Endothelial cell of umbilical vein (primary cell): ENCODE measurements around the gene AS3MT. TPM values are rescaled to one million over a fixed set of nuclear protein-coding genes. Genes with fewer than 3 reads are reported as not detected.

ENCODE experiments used
- BruUV-seq: library from RNA; stranded (reverse); fragments of 400-500 nt; replicated peaks from 2 replicates; lab custom pipeline; 2021; lab: Mats Ljungman, UMichigan
- CTCF ChIA-PET: fragments of 300-600, 350-600 bp; sonication (Branson Sonifier 250); formaldehyde crosslinking; loops from one replicate; lab custom pipeline; 2021; ENCODE audit warnings: antibody characterized with exemption, inconsistent platforms; lab: Charles Lee
- POLR2A ChIA-PET: fragments of 300-600, 350-600 bp; sonication (Branson Sonifier 250); formaldehyde crosslinking; loops from one replicate; lab custom pipeline; 2021; ENCODE audit warnings: antibody characterized with exemption, inconsistent platforms; lab: Charles Lee
- DNase-seq: peaks from one replicate; pipeline ENCODE4 v3.0.0-alpha.2; 2011; ENCODE audit warnings: low read depth, low spot score
- FAIRE-seq: peaks from 2 replicates; lab custom pipeline; 2011; peaks lifted over from hg19 to GRCh38; lab: Jason Lieb, UNC
- H2AFZ ChIP-seq: 2 replicates; pipeline ENCODE4 v1.6.0; 2012; ENCODE audit warnings: low read depth, low read length, control low read depth, inconsistent platforms
- H3K27ac ChIP-seq: 2 replicates; pipeline ENCODE4 v1.5.1; 2011; ENCODE audit warnings: low read depth, mild to moderate bottlenecking, control low read depth, low read length, moderate library complexity; ENCODE audit not compliant: insufficient read depth
- H3K27me3 ChIP-seq, 2 experiments: 2 replicates each; pipeline versions ENCODE4 v1.6.0 to v1.6.1; 2011; ENCODE audit warnings: low read length in 2 of 2, mixed read lengths in 1 of 2; ENCODE audit not compliant: control insufficient read depth in 2 of 2, insufficient read depth in 2 of 2
- H3K36me3 ChIP-seq, 2 experiments: 2 replicates in 1 of 2; 3 replicates in 1 of 2; pipeline ENCODE4 v1.5.1; 2011; ENCODE audit warnings: low read length in 2 of 2, mild to moderate bottlenecking in 1 of 2, moderate library complexity in 1 of 2; ENCODE audit not compliant: control insufficient read depth in 2 of 2, insufficient read depth in 2 of 2; ENCODE audit errors: extremely low read depth in 1 of 2
- H3K4me1 ChIP-seq: 3 replicates; pipeline ENCODE4 v1.5.1; 2011; ENCODE audit warnings: mild to moderate bottlenecking, low read length; ENCODE audit not compliant: control insufficient read depth, insufficient read depth; ENCODE audit errors: extremely low read depth
- H3K4me2 ChIP-seq: 2 replicates; pipeline ENCODE4 v1.6.1; 2011; ENCODE audit warnings: low read length, control low read depth, mixed read lengths; ENCODE audit not compliant: insufficient read depth
- H3K4me3 ChIP-seq, 3 experiments: fragments of 200-600 bp in 1 of 3; sonication (generic), shearing (Covaris generic) in 1 of 3; replicated peaks in 1 of 3; 2 replicates each; pipeline ENCODE4 v1.5.1; 2011 to 2016; ENCODE audit warnings: control low read depth in 3 of 3, low read length in 3 of 3, mild to moderate bottlenecking in 2 of 3, inconsistent platforms in 1 of 3, low read depth in 1 of 3, moderate library complexity in 1 of 3; ENCODE audit not compliant: insufficient read depth in 1 of 3
- H3K79me2 ChIP-seq: 2 replicates; pipeline ENCODE4 v1.6.0; 2012; ENCODE audit warnings: low read length, inconsistent platforms; ENCODE audit not compliant: control insufficient read depth, insufficient read depth
- H3K9ac ChIP-seq: replicated peaks from 2 replicates; pipeline ENCODE3; 2011; ENCODE audit warnings: low read length, control low read depth; ENCODE audit not compliant: insufficient read depth; ENCODE audit errors: extremely low read depth
- H3K9me1 ChIP-seq: replicated peaks from 3 replicates; pipeline ENCODE4 v1.6.0; 2011; ENCODE audit warnings: mild to moderate bottlenecking, low read length; ENCODE audit not compliant: control insufficient read depth, insufficient read depth; ENCODE audit errors: extremely low read depth
- H3K9me3 ChIP-seq: replicated peaks from 2 replicates; pipeline ENCODE4 v1.5.1; 2012; ENCODE audit warnings: low read length, inconsistent platforms; ENCODE audit not compliant: control insufficient read depth, insufficient read depth
- H4K20me1 ChIP-seq: replicated peaks from 2 replicates; pipeline ENCODE3; 2011; ENCODE audit warnings: mild to moderate bottlenecking, low read length; ENCODE audit not compliant: control insufficient read depth, insufficient read depth; ENCODE audit errors: extremely low read depth
- EZH2 ChIP-seq: IDR thresholded peaks from 2 replicates; pipeline ENCODE4 v1.6.1; 2012; ENCODE audit warnings: borderline replicate concordance, low read depth, mild to moderate bottlenecking, moderate library complexity, low read length, inconsistent platforms; ENCODE audit not compliant: severe bottlenecking
- FOS ChIP-seq: IDR thresholded peaks from 2 replicates; pipeline ENCODE4 v1.6.1; 2011; ENCODE audit warnings: mild to moderate bottlenecking, low read length, moderate library complexity, borderline replicate concordance; ENCODE audit not compliant: insufficient read depth
- GATA2 ChIP-seq: IDR thresholded peaks from 2 replicates; pipeline ENCODE4 v1.7.0; 2011; ENCODE audit warnings: low read depth, mild to moderate bottlenecking, moderate library complexity, mixed read lengths, low read length; ENCODE audit not compliant: insufficient read length, insufficient read depth
- JUN ChIP-seq: IDR thresholded peaks from 2 replicates; pipeline ENCODE4 v1.6.1; 2011; ENCODE audit warnings: borderline replicate concordance, low read depth; ENCODE audit not compliant: insufficient read length, insufficient read depth
- MYC ChIP-seq: IDR thresholded peaks from one replicate; pipeline ENCODE4 v1.6.1; 2011; ENCODE audit warnings: mild to moderate bottlenecking, low read depth, low read length
- POLR2A ChIP-seq: IDR thresholded peaks from 2 replicates; pipeline ENCODE4 v1.6.1; 2012; ENCODE audit warnings: low read depth, mild to moderate bottlenecking, control low read depth, low read length
- POLR2AphosphoS5 ChIP-seq: IDR thresholded peaks from 2 replicates; pipeline ENCODE4 v1.6.1; 2012; ENCODE audit warnings: low read depth, mild to moderate bottlenecking, control low read depth, low read length, moderate library complexity; ENCODE audit not compliant: insufficient read depth
- dilution Hi-C: fragments of 300-500 bp; cut with MboI; formaldehyde crosslinking; loops from one replicate; pipeline ENCODE4 v1.15.0; 2019; ENCODE audit warnings: low sequenced_read_pairs; ENCODE audit not compliant: extremely low pct_ligation_motif_present
- intact Hi-C: fragments of 100-400 bp; cut with micrococcal nuclease; formaldehyde crosslinking; loops from one replicate; pipeline ENCODE4 v1.10.0; 2022
- polyA plus RNA-seq, 4 experiments: library from polyadenylated mRNA; depleted of rRNA in 3 of 4; stranded (reverse) in 3 of 4; unstranded in 1 of 4; fragments of >200 nt; gene quantifications; 2 replicates each; pipeline versions ENCODE4 v1.2.1 to v1.2.3, GENCODE V29; 2011 to 2012; ENCODE audit warnings: missing spikeins in 1 of 4
- total RNA-seq: library from RNA; stranded (reverse); gene quantifications from 2 replicates; pipeline ENCODE4 v1.2.3, GENCODE V29; 2021
- TF ChIP-seq, protein P1 (sequence below): IDR thresholded peaks from 2 replicates; pipeline ENCODE4 v1.6.1; 2011; ENCODE audit not compliant: insufficient read depth, insufficient read length
- TF ChIP-seq, protein P2 (sequence below), 2 donors: IDR thresholded peaks; 1 replicate in 1 of 2; 2 replicates in 1 of 2; pipeline ENCODE4 v1.5.1; 2011; ENCODE audit warnings: low read length in 2 of 2, mild to moderate bottlenecking in 2 of 2, moderate library complexity in 2 of 2, control low read depth in 1 of 2, inconsistent platforms in 1 of 2, low read depth in 1 of 2; ENCODE audit not compliant: insufficient read depth in 1 of 2; ENCODE audit errors: extremely low read depth in 1 of 2

The AS3MT gene
- total and polyA plus RNA-seq, 2 donors (not counting 3 experiments of a cell fraction or from before 2014, with no cell fraction given) = 1.0 TPM; not detected in 1

- Histone ChIP-seq H3K79me2 (no peaks in the 10 kb centered on the region), H3K4me3 (no peak overlapping the region), H3K4me1 (no peaks in the 10 kb centered on the region), H2AFZ (no peak overlapping the region), H3K4me2 (no peak overlapping the region), H3K27ac (no peak overlapping the region), H3K36me3 (no peaks in the 10 kb centered on the region), H4K20me1 (no peaks in the 10 kb centered on the region), H3K27me3 (peaks cover 0 to 1% of the 10 kb centered on the region in 2 experiments), H3K9me1 (no peaks in the 10 kb centered on the region), H3K9me3 (no peaks in the 10 kb centered on the region), H3K9ac (no peak overlapping the region)
- ChIA-PET CTCF (interaction anchor here (1.0 kb wide), 1 partner anchor 32 kb away, joined by 3 read pairs; the partner anchor contains the start of gene CNNM2), POLR2A (no interaction called here)
- dilution Hi-C loops (no loop called here), intact Hi-C loops (no loop called here)
- no peak for DNase-seq
- FAIRE-seq = no peak
- no TSS peak for BruUV-seq
- TF ChIP-seq POLR2A = no peak
- peak; percentile 35 for TF ChIP-seq FOS
- no peak for TF ChIP-seq GATA2
- TF ChIP-seq, protein P1, sequence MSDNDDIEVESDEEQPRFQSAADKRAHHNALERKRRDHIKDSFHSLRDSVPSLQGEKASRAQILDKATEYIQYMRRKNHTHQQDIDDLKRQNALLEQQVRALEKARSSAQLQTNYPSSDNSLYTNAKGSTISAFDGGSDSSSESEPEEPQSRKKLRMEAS = no peak
- TF ChIP-seq MYC = no peak
These were observed 80.6 kb downstream of the AS3MT start for GRCh38 chr10:102949916-102950315.

DNA sequence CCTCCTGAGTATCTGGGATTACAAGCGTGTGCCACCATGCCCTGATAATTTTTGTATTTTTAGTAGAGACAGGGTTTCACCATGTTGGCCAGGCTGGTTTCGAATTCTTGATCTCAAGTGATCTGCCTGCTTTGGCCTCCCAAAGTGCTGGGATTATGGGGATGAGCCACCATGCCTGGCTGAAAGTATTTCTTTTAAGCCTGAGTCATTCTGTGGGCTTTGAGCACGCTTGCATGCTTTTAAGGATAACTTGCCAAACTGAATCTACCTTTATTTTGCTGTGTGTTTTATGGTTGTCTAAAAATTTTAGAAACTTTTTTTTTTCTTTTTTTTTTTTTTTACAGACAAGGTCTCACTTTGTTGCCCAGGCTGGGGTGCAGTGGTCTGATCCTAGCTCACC, 82.0 kb downstream of the AS3MT start:
- no TSS peak for BruUV-seq
- Histone ChIP-seq H3K9me1 (no peaks in the 10 kb centered on the region), H2AFZ (no peak overlapping the region), H3K36me3 (no peaks in the 10 kb centered on the region), H3K4me2 (no peak overlapping the region), H3K9ac (no peak overlapping the region), H3K4me3 (no peak overlapping the region), H3K27ac (no peak overlapping the region), H3K9me3 (no peaks in the 10 kb centered on the region), H3K4me1 (no peaks in the 10 kb centered on the region), H3K27me3 (no peaks in the 10 kb centered on the region), H3K79me2 (no peaks in the 10 kb centered on the region), H4K20me1 (no peaks in the 10 kb centered on the region)
- DNase-seq (no peak), FAIRE-seq (no peak)
- CTCF ChIA-PET = interaction anchor here (0.5 to 0.8 kb wide), 3 partner anchors 33 to 1770 kb away, joined by 3 to 4 read pairs (median 4); partner anchors contain the start of gene CNNM2
- intact Hi-C loops = no loop called here
- TF ChIP-seq EZH2 (no peak), GATA2 (no peak), FOS (no peak), POLR2A (no peak), POLR2AphosphoS5 (no peak), JUN (no peak), MYC (no peak)
- TF ChIP-seq, protein P2, sequence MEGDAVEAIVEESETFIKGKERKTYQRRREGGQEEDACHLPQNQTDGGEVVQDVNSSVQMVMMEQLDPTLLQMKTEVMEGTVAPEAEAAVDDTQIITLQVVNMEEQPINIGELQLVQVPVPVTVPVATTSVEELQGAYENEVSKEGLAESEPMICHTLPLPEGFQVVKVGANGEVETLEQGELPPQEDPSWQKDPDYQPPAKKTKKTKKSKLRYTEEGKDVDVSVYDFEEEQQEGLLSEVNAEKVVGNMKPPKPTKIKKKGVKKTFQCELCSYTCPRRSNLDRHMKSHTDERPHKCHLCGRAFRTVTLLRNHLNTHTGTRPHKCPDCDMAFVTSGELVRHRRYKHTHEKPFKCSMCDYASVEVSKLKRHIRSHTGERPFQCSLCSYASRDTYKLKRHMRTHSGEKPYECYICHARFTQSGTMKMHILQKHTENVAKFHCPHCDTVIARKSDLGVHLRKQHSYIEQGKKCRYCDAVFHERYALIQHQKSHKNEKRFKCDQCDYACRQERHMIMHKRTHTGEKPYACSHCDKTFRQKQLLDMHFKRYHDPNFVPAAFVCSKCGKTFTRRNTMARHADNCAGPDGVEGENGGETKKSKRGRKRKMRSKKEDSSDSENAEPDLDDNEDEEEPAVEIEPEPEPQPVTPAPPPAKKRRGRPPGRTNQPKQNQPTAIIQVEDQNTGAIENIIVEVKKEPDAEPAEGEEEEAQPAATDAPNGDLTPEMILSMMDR (IDR thresholded peaks at IDR 0.05; ENCODE audit: extremely low read depth in 1 of 2, insufficient read depth in 1 of 2, low read depth in 1 of 2, low read length in 2 of 2) = no peak
- TF ChIP-seq, protein P1 = no peak
- POLR2A ChIA-PET = no interaction called here
- dilution Hi-C loops = no loop called here
